Stimulated activated effector memory CD8-positive, alpha-beta T cell treated with anti-CD3 and anti-CD28 coated beads, Interleukin-12 subunit alpha, Interleukin-12 subunit beta, amount 100 ng/mL, for 72 hours (primary cell): ENCODE data around the gene DLG2.

ENCODE experiments used
- ATAC-seq: fragments of 150-1000 bp; cut with Tn5 transposase; 2 replicates; pipeline ENCODE4 v1.10.0; 2021
- DNase-seq, 2 donors: peaks; one replicate each; pipeline ENCODE4 v3.0.0; 2021 to 2022; ENCODE audit warnings: low spot score in 2 of 2
- H3K27ac Mint-ChIP-seq: one replicate; pipeline ENCODE4 v1.8.0; 2022; ENCODE audit warnings: mild to moderate bottlenecking, mixed read lengths
- H3K36me3 Mint-ChIP-seq: one replicate; pipeline ENCODE4 v1.8.0; 2022; ENCODE audit warnings: mild to moderate bottlenecking, mixed read lengths
- H3K4me1 Mint-ChIP-seq: one replicate; pipeline ENCODE4 v1.8.0; 2022; ENCODE audit warnings: mixed read lengths
- H3K4me3 Mint-ChIP-seq: one replicate; pipeline ENCODE4 v1.8.0; 2022; ENCODE audit warnings: mild to moderate bottlenecking, mixed read lengths
- H3K9me3 Mint-ChIP-seq: one replicate; pipeline ENCODE4 v1.8.0; 2022; ENCODE audit warnings: mixed read lengths

DLG2 gene

GRCh38 chr11:83990160-83990733, 1636.9 kb downstream of the DLG2 start:
- Mint-ChIP-seq H3K36me3 (no peaks in the 10 kb centered on the region), H3K4me3 (no peak overlapping the region), H3K4me1 (no peaks in the 10 kb centered on the region), H3K27ac (no peak overlapping the region), H3K9me3 (peaks cover 8% of the 10 kb centered on the region)
- DNase-seq, result no peak
- no peak for ATAC-seq

GRCh38 chr11:83982825-83983224, 1644.3 kb downstream of the DLG2 start:
- no peaks in the 10 kb centered on the region for H3K4me1 Mint-ChIP-seq
- no peak overlapping the region for H3K4me3 Mint-ChIP-seq
- peaks cover 5% of the 10 kb centered on the region for H3K9me3 Mint-ChIP-seq
- no peak overlapping the region for H3K27ac Mint-ChIP-seq
- no peaks in the 10 kb centered on the region for H3K36me3 Mint-ChIP-seq
- ATAC-seq (no peak), DNase-seq (no peak)

GRCh38 chr11:83979593-83979992, 1647.6 kb downstream of the DLG2 start:
- no peak overlapping the region for H3K27ac Mint-ChIP-seq
- H3K4me1 Mint-ChIP-seq, result no peaks in the 10 kb centered on the region
- peaks cover 7% of the 10 kb centered on the region for H3K9me3 Mint-ChIP-seq
- no peak for ATAC-seq
- H3K36me3 Mint-ChIP-seq, result no peaks in the 10 kb centered on the region
- DNase-seq, result no peak
- H3K4me3 Mint-ChIP-seq, result no peak overlapping the region

- no peaks in the 10 kb centered on the region for H3K36me3 Mint-ChIP-seq
- no peak overlapping the region for H3K4me3 Mint-ChIP-seq
- H3K4me1 Mint-ChIP-seq, result no peaks in the 10 kb centered on the region
- H3K9me3 Mint-ChIP-seq, result peaks cover 7% of the 10 kb centered on the region
- no peak overlapping the region for H3K27ac Mint-ChIP-seq
- ATAC-seq, result no peak
- no peak for DNase-seq
Observed at GRCh38 chr11:83978942-83979341, 1648.2 kb downstream of the DLG2 start.

- Mint-ChIP-seq H3K9me3 (peaks cover 10% of the 10 kb centered on the region), H3K36me3 (no peaks in the 10 kb centered on the region), H3K4me1 (no peaks in the 10 kb centered on the region), H3K4me3 (no peak overlapping the region), H3K27ac (no peak overlapping the region)
- ATAC-seq (no peak), DNase-seq (no peak)
Observed at GRCh38 chr11:83976086-83976485, 1651.1 kb downstream of the DLG2 start.

- peaks cover 8% of the 10 kb centered on the region for H3K9me3 Mint-ChIP-seq
- no peaks in the 10 kb centered on the region for H3K4me1 Mint-ChIP-seq
- no peak overlapping the region for H3K4me3 Mint-ChIP-seq
- no peak overlapping the region for H3K27ac Mint-ChIP-seq
- DNase-seq, result no peak
- ATAC-seq, result no peak
- H3K36me3 Mint-ChIP-seq, result no peaks in the 10 kb centered on the region
Observed at GRCh38 chr11:83972536-83972935, 1654.6 kb downstream of the DLG2 start.

- Mint-ChIP-seq H3K9me3 (peaks cover 7% of the 10 kb centered on the region), H3K4me1 (no peaks in the 10 kb centered on the region), H3K4me3 (no peak overlapping the region), H3K36me3 (no peaks in the 10 kb centered on the region), H3K27ac (no peak overlapping the region)
- DNase-seq (no peak), ATAC-seq (no peak)
Observed at GRCh38 chr11:83971063-83971462, 1656.1 kb downstream of the DLG2 start.

GRCh38 chr11:83970061-83970671, 1657.0 kb downstream of the DLG2 start:
- H3K36me3 Mint-ChIP-seq, result no peaks in the 10 kb centered on the region
- DNase-seq (no peak), ATAC-seq (no peak)
- no peak overlapping the region for H3K4me3 Mint-ChIP-seq
- no peak overlapping the region for H3K27ac Mint-ChIP-seq
- H3K4me1 Mint-ChIP-seq, result no peaks in the 10 kb centered on the region
- peaks cover 7% of the 10 kb centered on the region for H3K9me3 Mint-ChIP-seq

- Mint-ChIP-seq H3K27ac (no peak overlapping the region), H3K9me3 (peaks cover 13% of the 10 kb centered on the region), H3K4me3 (no peak overlapping the region), H3K4me1 (no peaks in the 10 kb centered on the region), H3K36me3 (no peaks in the 10 kb centered on the region)
- ATAC-seq, result no peak
- no peak for DNase-seq
Observed at GRCh38 chr11:83957038-83957900, 1669.9 kb downstream of the DLG2 start.

- H3K36me3 Mint-ChIP-seq, result no peaks in the 10 kb centered on the region
- DNase-seq, result no peak
- H3K9me3 Mint-ChIP-seq, result peaks cover 19% of the 10 kb centered on the region
- H3K4me1 Mint-ChIP-seq, result no peaks in the 10 kb centered on the region
- H3K27ac Mint-ChIP-seq, result no peak overlapping the region
- no peak overlapping the region for H3K4me3 Mint-ChIP-seq
- peak; percentile 40 for ATAC-seq
Observed at GRCh38 chr11:83956119-83956697, 1670.9 kb downstream of the DLG2 start.

GRCh38 chr11:83954780-83955179, 1672.4 kb downstream of the DLG2 start:
- no peak for ATAC-seq
- Mint-ChIP-seq H3K9me3 (peaks cover 19% of the 10 kb centered on the region), H3K27ac (no peak overlapping the region), H3K4me3 (no peak overlapping the region), H3K36me3 (no peaks in the 10 kb centered on the region), H3K4me1 (no peaks in the 10 kb centered on the region)
- DNase-seq, result no peak

- Mint-ChIP-seq H3K4me1 (no peaks in the 10 kb centered on the region), H3K36me3 (no peaks in the 10 kb centered on the region), H3K4me3 (no peak overlapping the region), H3K9me3 (peaks cover 12% of the 10 kb centered on the region), H3K27ac (no peak overlapping the region)
- DNase-seq (no peak), ATAC-seq (no peak)
Observed at GRCh38 chr11:83951521-83951920, 1675.6 kb downstream of the DLG2 start.

GRCh38 chr11:83948200-83948599, 1678.9 kb downstream of the DLG2 start:
- Mint-ChIP-seq H3K9me3 (peaks cover 24% of the 10 kb centered on the region), H3K27ac (no peak overlapping the region), H3K4me3 (no peak overlapping the region), H3K4me1 (no peaks in the 10 kb centered on the region), H3K36me3 (no peaks in the 10 kb centered on the region)
- ATAC-seq, result no peak
- no peak for DNase-seq

GRCh38 chr11:83945976-83946375, 1681.2 kb downstream of the DLG2 start:
- H3K4me1 Mint-ChIP-seq, result no peaks in the 10 kb centered on the region
- no peak overlapping the region for H3K4me3 Mint-ChIP-seq
- no peak overlapping the region for H3K27ac Mint-ChIP-seq
- no peak for DNase-seq
- no peaks in the 10 kb centered on the region for H3K36me3 Mint-ChIP-seq
- ATAC-seq, result no peak
- peaks cover 16% of the 10 kb centered on the region for H3K9me3 Mint-ChIP-seq

- ATAC-seq, result no peak
- Mint-ChIP-seq H3K4me3 (no peak overlapping the region), H3K36me3 (no peaks in the 10 kb centered on the region)
Observed at GRCh38 chr11:83941050-83941449, 1686.1 kb downstream of the DLG2 start.

More at GRCh38 chr11:83941050-83941449, 1686.1 kb downstream of the DLG2 start:
- no peak overlapping the region for H3K27ac Mint-ChIP-seq
- H3K4me1 Mint-ChIP-seq, result no peaks in the 10 kb centered on the region
- H3K9me3 Mint-ChIP-seq, result peaks cover 22% of the 10 kb centered on the region
- no peak for DNase-seq
